HEK293 (cell line): ENCODE measurements around the gene OR52E5.

Experiments used
- CTCF ChIA-PET: fragments of 350-600 bp; formaldehyde crosslinking; extraction: SDS; loops from one replicate; lab custom pipeline; 2021; ENCODE audit warnings: antibody characterized with exemption; lab: Yijun Ruan, JAX
- POLR2A ChIA-PET: fragments of 300-600 bp; formaldehyde crosslinking; extraction: SDS; loops from one replicate; lab custom pipeline; 2020; ENCODE audit warnings: antibody characterized with exemption, inconsistent platforms; lab: Yijun Ruan, JAX
- H3K27ac ChIP-seq: fragments of 200-500 bp; sonication (Bioruptor generic); 2 replicates; pipeline ENCODE4 v1.5.1; 2014; ENCODE audit warnings: low read depth, low read length, control low read depth, inconsistent platforms; ENCODE audit errors: extremely low read depth
- H3K36me3 ChIP-seq, 2 experiments: fragments of 200-500 bp in 1 of 2; sonication (Bioruptor generic) in 1 of 2; 1 replicate in 1 of 2; 2 replicates in 1 of 2; pipeline ENCODE4 v1.5.1; 2014 to 2017; ENCODE audit warnings: inconsistent platforms in 2 of 2, low read length in 2 of 2; ENCODE audit not compliant: control insufficient read depth in 2 of 2, insufficient read depth in 1 of 2
- H3K4me1 ChIP-seq: fragments of 200-500 bp; sonication (Bioruptor generic); 2 replicates; pipeline ENCODE4 v1.5.1; 2014; ENCODE audit warnings: mild to moderate bottlenecking, low read length, inconsistent platforms; ENCODE audit not compliant: control insufficient read depth, insufficient read depth
- H3K4me3 ChIP-seq: 2 replicates; pipeline ENCODE4 v1.5.1; 2011; ENCODE audit warnings: low read depth, mild to moderate bottlenecking, control low read depth, low read length, moderate library complexity
- H3K9me3 ChIP-seq: fragments of 200-500 bp; sonication (Bioruptor generic); 2 replicates; pipeline ENCODE4 v1.5.1; 2014; ENCODE audit warnings: low read depth, low read length, inconsistent platforms; ENCODE audit not compliant: control insufficient read depth, insufficient read depth
- GLI2 ChIP-seq: fragments of 450-650 bp; formaldehyde crosslinking; IDR thresholded peaks from 2 replicates; pipeline ENCODE4; 2017; ENCODE audit warnings: missing biosample characterization, missing genetic modification characterization, low read depth, borderline replicate concordance
- IKZF3 ChIP-seq: fragments of 450-650 bp; IDR thresholded peaks from 2 replicates; pipeline ENCODE4 v1.5.0; 2018; ENCODE audit warnings: missing biosample characterization, mild to moderate bottlenecking, missing genetic modification characterization, moderate library complexity
- KLF7 ChIP-seq: fragments of 450-650 bp; formaldehyde crosslinking; IDR thresholded peaks from 2 replicates; pipeline ENCODE4 v1.5.1; 2016; ENCODE audit warnings: missing biosample characterization, missing genetic modification characterization, borderline replicate concordance
- OSR2 ChIP-seq: fragments of 450-650 bp; formaldehyde crosslinking; IDR thresholded peaks from 2 replicates; pipeline ENCODE4 v1.5.1; 2016; ENCODE audit warnings: missing biosample characterization, missing genetic modification characterization
- ZFP3 ChIP-seq: fragments of 450-650 bp; formaldehyde crosslinking; IDR thresholded peaks from 2 replicates; pipeline ENCODE4 v1.5.1; 2016; ENCODE audit warnings: low read depth, missing biosample characterization, missing genetic modification characterization
- ZNF146 ChIP-seq: fragments of 450-650 bp; formaldehyde crosslinking; IDR thresholded peaks from 2 replicates; pipeline ENCODE4 v1.5.1; 2016; ENCODE audit warnings: missing biosample characterization, missing genetic modification characterization
- ZNF169 ChIP-seq: fragments of 450-650 bp; formaldehyde crosslinking; IDR thresholded peaks from 2 replicates; pipeline ENCODE4 v1.5.1; 2016; ENCODE audit warnings: missing biosample characterization, missing genetic modification characterization
- ZNF214 ChIP-seq: fragments of 450-650 bp; formaldehyde crosslinking; IDR thresholded peaks from 2 replicates; pipeline ENCODE4 v1.5.1; 2017; ENCODE audit warnings: missing biosample characterization, mild to moderate bottlenecking, missing genetic modification characterization, borderline replicate concordance
- ZNF274 ChIP-seq, 2 experiments: fragments of 200-500 bp in 1 of 2; fragments of 450-650 bp in 1 of 2; sonication (Bioruptor generic) in 1 of 2; formaldehyde crosslinking in 1 of 2; IDR thresholded peaks; 2 replicates each; pipeline versions ENCODE4 v1.5.1 to v1.6.1; 2014 to 2016; ENCODE audit warnings: borderline replicate concordance in 1 of 2, inconsistent platforms in 1 of 2, low read length in 1 of 2, missing biosample characterization in 1 of 2, missing genetic modification characterization in 1 of 2
- ZNF394 ChIP-seq: fragments of 450-650 bp; formaldehyde crosslinking; IDR thresholded peaks from 2 replicates; pipeline ENCODE4 v1.5.1; 2016; ENCODE audit warnings: missing biosample characterization, missing genetic modification characterization, mild to moderate bottlenecking, moderate library complexity, borderline replicate concordance
- ZNF585B ChIP-seq: fragments of 450-650 bp; formaldehyde crosslinking; IDR thresholded peaks from 2 replicates; pipeline ENCODE4 v1.5.1; 2016; ENCODE audit warnings: missing biosample characterization, missing genetic modification characterization
- ZNF623 ChIP-seq: fragments of 450-650 bp; formaldehyde crosslinking; IDR thresholded peaks from 2 replicates; pipeline ENCODE4 v1.5.1; 2016; ENCODE audit warnings: missing biosample characterization, missing genetic modification characterization
- ZNF670 ChIP-seq: fragments of 450-650 bp; formaldehyde crosslinking; IDR thresholded peaks from 2 replicates; pipeline ENCODE4 v1.5.1; 2016; ENCODE audit warnings: missing biosample characterization, missing genetic modification characterization, low read depth
- ZNF677 ChIP-seq: fragments of 450-650 bp; IDR thresholded peaks from 2 replicates; pipeline ENCODE4 v1.5.0; 2018; ENCODE audit warnings: missing biosample characterization, mild to moderate bottlenecking, missing genetic modification characterization, moderate library complexity
- ZNF76 ChIP-seq: fragments of 450-650 bp; formaldehyde crosslinking; IDR thresholded peaks from 2 replicates; pipeline ENCODE4; 2016; ENCODE audit warnings: low read depth, missing biosample characterization, missing genetic modification characterization, borderline replicate concordance
- ZNF785 ChIP-seq: fragments of 450-650 bp; formaldehyde crosslinking; IDR thresholded peaks from 2 replicates; pipeline ENCODE4 v1.5.1; 2016; ENCODE audit warnings: missing biosample characterization, missing genetic modification characterization
- TF ChIP-seq, protein P1 (sequence below): fragments of 450-650 bp; formaldehyde crosslinking; IDR thresholded peaks from 2 replicates; pipeline ENCODE4 v1.5.1; 2017; ENCODE audit warnings: missing biosample characterization, missing genetic modification characterization
- TF ChIP-seq, protein P2 (sequence below): fragments of 450-650 bp; formaldehyde crosslinking; IDR thresholded peaks from 2 replicates; pipeline ENCODE4 v1.5.1; 2016; ENCODE audit warnings: missing biosample characterization, missing genetic modification characterization
- TF ChIP-seq, protein P3 (sequence below): fragments of 450-650 bp; IDR thresholded peaks from 2 replicates; pipeline ENCODE4 v1.5.1; 2018; ENCODE audit warnings: missing biosample characterization, missing genetic modification characterization
- TF ChIP-seq, protein P4 (sequence below): fragments of 450-650 bp; formaldehyde crosslinking; conservative IDR thresholded peaks from 2 replicates; pipeline ENCODE4 v1.5.1; 2016; ENCODE audit warnings: low read depth, missing biosample characterization, missing genetic modification characterization
- TF ChIP-seq, protein P5 (sequence below): fragments of 450-650 bp; IDR thresholded peaks from 2 replicates; pipeline ENCODE4 v1.5.1; 2018; ENCODE audit warnings: missing biosample characterization, mild to moderate bottlenecking, missing genetic modification characterization
- TF ChIP-seq, protein P6 (sequence below): fragments of 450-650 bp; formaldehyde crosslinking; IDR thresholded peaks from 2 replicates; pipeline ENCODE4 v1.5.1; 2016; ENCODE audit warnings: missing biosample characterization, missing genetic modification characterization

OR52E5 gene

DNA sequence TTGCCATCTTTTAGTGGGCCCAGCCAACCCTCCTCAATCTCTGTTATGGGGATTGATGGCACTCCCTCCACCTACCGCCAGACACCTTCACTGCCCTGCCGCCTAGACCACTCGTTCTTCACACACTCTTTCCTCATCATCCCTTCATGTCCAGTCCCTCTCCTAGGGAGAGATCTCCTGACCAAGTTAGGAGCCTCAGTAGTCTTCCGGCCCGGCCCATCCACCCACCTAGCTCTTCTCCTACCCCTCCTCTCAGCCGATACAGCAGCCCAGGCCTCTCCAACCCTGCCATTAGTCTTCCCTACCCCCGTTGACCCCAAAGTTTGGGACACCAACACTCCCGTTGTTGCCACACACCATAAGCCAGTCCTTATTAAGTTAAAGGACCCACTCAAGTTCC is 38.1 kb downstream of the OR52E5 start:
- Histone ChIP-seq H3K9me3 (no peaks in the 10 kb centered on the region), H3K27ac (no peak overlapping the region), H3K36me3 (no peaks in the 10 kb centered on the region), H3K4me3 (no peak overlapping the region), H3K4me1 (no peaks in the 10 kb centered on the region)
- ChIA-PET CTCF (no interaction called here), POLR2A (no interaction called here)
- TF ChIP-seq ZNF146 (tag by site-specific recombination): no peak
- no peak for TF ChIP-seq GLI2
- TF ChIP-seq, protein P1, sequence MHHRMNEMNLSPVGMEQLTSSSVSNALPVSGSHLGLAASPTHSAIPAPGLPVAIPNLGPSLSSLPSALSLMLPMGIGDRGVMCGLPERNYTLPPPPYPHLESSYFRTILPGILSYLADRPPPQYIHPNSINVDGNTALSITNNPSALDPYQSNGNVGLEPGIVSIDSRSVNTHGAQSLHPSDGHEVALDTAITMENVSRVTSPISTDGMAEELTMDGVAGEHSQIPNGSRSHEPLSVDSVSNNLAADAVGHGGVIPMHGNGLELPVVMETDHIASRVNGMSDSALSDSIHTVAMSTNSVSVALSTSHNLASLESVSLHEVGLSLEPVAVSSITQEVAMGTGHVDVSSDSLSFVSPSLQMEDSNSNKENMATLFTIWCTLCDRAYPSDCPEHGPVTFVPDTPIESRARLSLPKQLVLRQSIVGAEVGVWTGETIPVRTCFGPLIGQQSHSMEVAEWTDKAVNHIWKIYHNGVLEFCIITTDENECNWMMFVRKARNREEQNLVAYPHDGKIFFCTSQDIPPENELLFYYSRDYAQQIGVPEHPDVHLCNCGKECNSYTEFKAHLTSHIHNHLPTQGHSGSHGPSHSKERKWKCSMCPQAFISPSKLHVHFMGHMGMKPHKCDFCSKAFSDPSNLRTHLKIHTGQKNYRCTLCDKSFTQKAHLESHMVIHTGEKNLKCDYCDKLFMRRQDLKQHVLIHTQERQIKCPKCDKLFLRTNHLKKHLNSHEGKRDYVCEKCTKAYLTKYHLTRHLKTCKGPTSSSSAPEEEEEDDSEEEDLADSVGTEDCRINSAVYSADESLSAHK (tag by site-specific recombination): no peak
- TF ChIP-seq ZNF677: no peak
- no peak for TF ChIP-seq ZNF214 (tag by site-specific recombination)
- TF ChIP-seq, protein P2, sequence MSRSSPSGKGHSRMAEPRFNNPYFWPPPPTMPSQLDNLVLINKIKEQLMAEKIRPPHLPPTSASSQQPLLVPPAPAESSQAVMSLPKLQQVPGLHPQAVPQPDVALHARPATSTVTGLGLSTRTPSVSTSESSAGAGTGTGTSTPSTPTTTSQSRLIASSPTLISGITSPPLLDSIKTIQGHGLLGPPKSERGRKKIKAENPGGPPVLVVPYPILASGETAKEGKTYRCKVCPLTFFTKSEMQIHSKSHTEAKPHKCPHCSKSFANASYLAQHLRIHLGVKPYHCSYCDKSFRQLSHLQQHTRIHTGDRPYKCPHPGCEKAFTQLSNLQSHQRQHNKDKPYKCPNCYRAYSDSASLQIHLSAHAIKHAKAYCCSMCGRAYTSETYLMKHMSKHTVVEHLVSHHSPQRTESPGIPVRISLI (tag by site-specific recombination): no peak
- TF ChIP-seq ZNF169: no peak
- TF ChIP-seq, protein P3, sequence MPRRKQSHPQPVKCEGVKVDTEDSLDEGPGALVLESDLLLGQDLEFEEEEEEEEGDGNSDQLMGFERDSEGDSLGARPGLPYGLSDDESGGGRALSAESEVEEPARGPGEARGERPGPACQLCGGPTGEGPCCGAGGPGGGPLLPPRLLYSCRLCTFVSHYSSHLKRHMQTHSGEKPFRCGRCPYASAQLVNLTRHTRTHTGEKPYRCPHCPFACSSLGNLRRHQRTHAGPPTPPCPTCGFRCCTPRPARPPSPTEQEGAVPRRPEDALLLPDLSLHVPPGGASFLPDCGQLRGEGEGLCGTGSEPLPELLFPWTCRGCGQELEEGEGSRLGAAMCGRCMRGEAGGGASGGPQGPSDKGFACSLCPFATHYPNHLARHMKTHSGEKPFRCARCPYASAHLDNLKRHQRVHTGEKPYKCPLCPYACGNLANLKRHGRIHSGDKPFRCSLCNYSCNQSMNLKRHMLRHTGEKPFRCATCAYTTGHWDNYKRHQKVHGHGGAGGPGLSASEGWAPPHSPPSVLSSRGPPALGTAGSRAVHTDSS (tag by site-specific recombination): no peak
- TF ChIP-seq IKZF3 (tag by site-specific recombination): no peak
- TF ChIP-seq ZNF76 (tag by site-specific recombination): no peak
- TF ChIP-seq ZFP3 (tag by site-specific recombination): no peak
- TF ChIP-seq OSR2 (tag by site-specific recombination): no peak
- TF ChIP-seq, protein P4, sequence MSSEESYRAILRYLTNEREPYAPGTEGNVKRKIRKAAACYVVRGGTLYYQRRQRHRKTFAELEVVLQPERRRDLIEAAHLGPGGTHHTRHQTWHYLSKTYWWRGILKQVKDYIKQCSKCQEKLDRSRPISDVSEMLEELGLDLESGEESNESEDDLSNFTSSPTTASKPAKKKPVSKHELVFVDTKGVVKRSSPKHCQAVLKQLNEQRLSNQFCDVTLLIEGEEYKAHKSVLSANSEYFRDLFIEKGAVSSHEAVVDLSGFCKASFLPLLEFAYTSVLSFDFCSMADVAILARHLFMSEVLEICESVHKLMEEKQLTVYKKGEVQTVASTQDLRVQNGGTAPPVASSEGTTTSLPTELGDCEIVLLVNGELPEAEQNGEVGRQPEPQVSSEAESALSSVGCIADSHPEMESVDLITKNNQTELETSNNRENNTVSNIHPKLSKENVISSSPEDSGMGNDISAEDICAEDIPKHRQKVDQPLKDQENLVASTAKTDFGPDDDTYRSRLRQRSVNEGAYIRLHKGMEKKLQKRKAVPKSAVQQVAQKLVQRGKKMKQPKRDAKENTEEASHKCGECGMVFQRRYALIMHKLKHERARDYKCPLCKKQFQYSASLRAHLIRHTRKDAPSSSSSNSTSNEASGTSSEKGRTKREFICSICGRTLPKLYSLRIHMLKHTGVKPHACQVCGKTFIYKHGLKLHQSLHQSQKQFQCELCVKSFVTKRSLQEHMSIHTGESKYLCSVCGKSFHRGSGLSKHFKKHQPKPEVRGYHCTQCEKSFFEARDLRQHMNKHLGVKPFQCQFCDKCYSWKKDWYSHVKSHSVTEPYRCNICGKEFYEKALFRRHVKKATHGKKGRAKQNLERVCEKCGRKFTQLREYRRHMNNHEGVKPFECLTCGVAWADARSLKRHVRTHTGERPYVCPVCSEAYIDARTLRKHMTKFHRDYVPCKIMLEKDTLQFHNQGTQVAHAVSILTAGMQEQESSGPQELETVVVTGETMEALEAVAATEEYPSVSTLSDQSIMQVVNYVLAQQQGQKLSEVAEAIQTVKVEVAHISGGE: no peak
- no peak for TF ChIP-seq ZNF785 (tag by site-specific recombination)
- no peak for TF ChIP-seq ZNF274 (IDR thresholded peaks at IDR 0.05; ENCODE audit: low read length)
- no peak for TF ChIP-seq ZNF274 (tag by site-specific recombination; IDR thresholded peaks at IDR 0.05; ENCODE audit: borderline replicate concordance)

DNA sequence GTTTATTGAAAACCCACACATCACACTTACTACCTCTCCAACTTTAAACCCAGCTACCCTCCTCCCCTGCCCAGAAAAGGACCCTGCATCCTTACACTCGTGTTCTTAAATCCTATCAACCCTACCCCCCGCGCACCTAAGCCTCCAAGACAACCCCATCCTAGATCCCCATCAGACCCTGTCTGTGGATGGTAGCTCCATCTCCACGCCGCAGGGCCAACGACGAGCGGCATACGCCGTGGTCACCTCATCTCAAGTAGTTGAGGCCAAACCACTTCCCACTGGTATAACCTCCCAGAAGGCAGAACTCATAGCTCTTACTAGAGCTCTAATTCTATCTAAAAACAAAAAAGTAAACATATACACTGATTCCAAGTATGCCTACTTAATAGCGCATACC is 39.7 kb downstream of the OR52E5 start:
- H3K9me3 ChIP-seq: no peaks in the 10 kb centered on the region
- POLR2A ChIA-PET: no interaction called here
- H3K4me3 ChIP-seq: no peak overlapping the region
- H3K27ac ChIP-seq: no peak overlapping the region
- CTCF ChIA-PET: interaction anchor here (0.9 kb wide), 1 partner anchor 422 kb away, joined by 3 read pairs; no protein-coding TSS in a partner anchor
- H3K36me3 ChIP-seq: no peaks in the 10 kb centered on the region
- H3K4me1 ChIP-seq: no peaks in the 10 kb centered on the region
- TF ChIP-seq ZNF623 (tag by site-specific recombination): no peak
- TF ChIP-seq, protein P5, sequence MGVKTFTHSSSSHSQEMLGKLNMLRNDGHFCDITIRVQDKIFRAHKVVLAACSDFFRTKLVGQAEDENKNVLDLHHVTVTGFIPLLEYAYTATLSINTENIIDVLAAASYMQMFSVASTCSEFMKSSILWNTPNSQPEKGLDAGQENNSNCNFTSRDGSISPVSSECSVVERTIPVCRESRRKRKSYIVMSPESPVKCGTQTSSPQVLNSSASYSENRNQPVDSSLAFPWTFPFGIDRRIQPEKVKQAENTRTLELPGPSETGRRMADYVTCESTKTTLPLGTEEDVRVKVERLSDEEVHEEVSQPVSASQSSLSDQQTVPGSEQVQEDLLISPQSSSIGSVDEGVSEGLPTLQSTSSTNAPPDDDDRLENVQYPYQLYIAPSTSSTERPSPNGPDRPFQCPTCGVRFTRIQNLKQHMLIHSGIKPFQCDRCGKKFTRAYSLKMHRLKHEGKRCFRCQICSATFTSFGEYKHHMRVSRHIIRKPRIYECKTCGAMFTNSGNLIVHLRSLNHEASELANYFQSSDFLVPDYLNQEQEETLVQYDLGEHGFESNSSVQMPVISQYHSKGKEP (tag by site-specific recombination): no peak
- TF ChIP-seq, protein P6, sequence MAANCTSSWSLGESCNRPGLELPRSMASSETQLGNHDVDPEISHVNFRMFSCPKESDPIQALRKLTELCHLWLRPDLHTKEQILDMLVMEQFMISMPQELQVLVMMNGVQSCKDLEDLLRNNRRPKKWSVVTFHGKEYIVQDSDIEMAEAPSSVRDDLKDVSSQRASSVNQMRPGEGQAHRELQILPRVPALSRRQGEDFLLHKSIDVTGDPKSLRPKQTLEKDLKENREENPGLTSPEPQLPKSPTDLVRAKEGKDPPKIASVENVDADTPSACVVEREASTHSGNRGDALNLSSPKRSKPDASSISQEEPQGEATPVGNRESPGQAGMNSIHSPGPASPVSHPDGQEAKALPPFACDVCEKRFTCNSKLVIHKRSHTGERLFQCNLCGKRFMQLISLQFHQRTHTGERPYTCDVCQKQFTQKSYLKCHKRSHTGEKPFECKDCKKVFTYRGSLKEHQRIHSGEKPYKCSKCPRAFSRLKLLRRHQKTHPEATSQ: no peak
- no peak for TF ChIP-seq ZNF394 (tag by site-specific recombination)
- TF ChIP-seq KLF7 (tag by site-specific recombination): no peak
- TF ChIP-seq ZNF585B (tag by site-specific recombination): no peak
- TF ChIP-seq ZNF670 (tag by site-specific recombination): no peak
